Loucy (cell line): Measurements from ENCODE around the gene CLEC4M.

Experiments used
- H2AFZ ChIP-seq: fragments of 200-600 bp; sonication (generic); 2 replicates; pipeline ENCODE4 v1.6.0; 2016; ENCODE audit warnings: antibody characterized with exemption, mild to moderate bottlenecking, low read length, moderate library complexity
- H3F3A ChIP-seq: fragments of 200-600 bp; 2 replicates; pipeline ENCODE4 v1.6.0; 2016; ENCODE audit warnings: antibody characterized with exemption, low read depth, mild to moderate bottlenecking
- H3K27me3 ChIP-seq: fragments of 200-600 bp; sonication (generic); 2 replicates; pipeline ENCODE4 v1.6.1; 2014; ENCODE audit warnings: low read length, mild to moderate bottlenecking; ENCODE audit not compliant: insufficient read depth, poor library complexity, severe bottlenecking
- H3K36me3 ChIP-seq: fragments of 200-600 bp; sonication (generic); 2 replicates; pipeline ENCODE4 v1.6.1; 2016; ENCODE audit warnings: low read length; ENCODE audit not compliant: insufficient read depth
- H3K4me1 ChIP-seq: fragments of 200-600 bp; sonication (generic); 2 replicates; pipeline ENCODE4 v1.5.1; 2014; ENCODE audit warnings: low read length, mild to moderate bottlenecking; ENCODE audit not compliant: insufficient read depth, poor library complexity, severe bottlenecking
- H3K4me2 ChIP-seq: fragments of 200-600 bp; sonication (generic); 2 replicates; pipeline ENCODE4 v1.6.0; 2014; ENCODE audit warnings: antibody characterized with exemption, low read length, low read depth, mild to moderate bottlenecking; ENCODE audit not compliant: poor library complexity, severe bottlenecking
- H3K4me3 ChIP-seq: fragments of 200-600 bp; sonication (generic); 2 replicates; pipeline ENCODE4 v1.5.1; 2014; ENCODE audit warnings: low read length, mild to moderate bottlenecking, mixed read lengths; ENCODE audit not compliant: poor library complexity, severe bottlenecking
- H3K79me2 ChIP-seq: fragments of 200-600 bp; sonication (generic); 2 replicates; pipeline ENCODE4 v1.6.1; 2014; ENCODE audit warnings: low read length; ENCODE audit not compliant: insufficient read depth
- H3K9ac ChIP-seq: fragments of 200-600 bp; sonication (generic); 2 replicates; pipeline ENCODE4 v1.6.0; 2014; ENCODE audit warnings: mild to moderate bottlenecking, low read depth, low read length, moderate library complexity; ENCODE audit not compliant: poor library complexity, severe bottlenecking
- H3K9me2 ChIP-seq: fragments of 200-600 bp; sonication (generic); replicated peaks from 2 replicates; pipeline ENCODE4 v1.6.1; 2016; ENCODE audit warnings: low read depth, low read length, mixed read lengths
- H3K9me3 ChIP-seq: fragments of 200-600 bp; sonication (generic); 2 replicates; pipeline ENCODE4 v1.6.1; 2014; ENCODE audit warnings: mild to moderate bottlenecking, antibody characterized with exemption, low read length, low read depth; ENCODE audit not compliant: insufficient read depth
- H4K20me1 ChIP-seq: fragments of 200-600 bp; sonication (generic); 2 replicates; pipeline ENCODE4 v1.6.0; 2014; ENCODE audit warnings: antibody characterized with exemption, low read length, mild to moderate bottlenecking; ENCODE audit not compliant: insufficient read depth, poor library complexity, severe bottlenecking
- EZH2phosphoT487 ChIP-seq: fragments of 200-600 bp; IDR thresholded peaks from 2 replicates; pipeline ENCODE4 v1.6.1; 2018; ENCODE audit warnings: antibody characterized with exemption, mild to moderate bottlenecking, moderate library complexity, borderline replicate concordance
- TF ChIP-seq, protein P1 (sequence below): fragments of 200-600 bp; sonication (generic); conservative IDR thresholded peaks from 2 replicates; pipeline ENCODE4 v1.5.1; 2014; ENCODE audit warnings: mild to moderate bottlenecking, antibody characterized with exemption, low read length

The CLEC4M gene

DNA sequence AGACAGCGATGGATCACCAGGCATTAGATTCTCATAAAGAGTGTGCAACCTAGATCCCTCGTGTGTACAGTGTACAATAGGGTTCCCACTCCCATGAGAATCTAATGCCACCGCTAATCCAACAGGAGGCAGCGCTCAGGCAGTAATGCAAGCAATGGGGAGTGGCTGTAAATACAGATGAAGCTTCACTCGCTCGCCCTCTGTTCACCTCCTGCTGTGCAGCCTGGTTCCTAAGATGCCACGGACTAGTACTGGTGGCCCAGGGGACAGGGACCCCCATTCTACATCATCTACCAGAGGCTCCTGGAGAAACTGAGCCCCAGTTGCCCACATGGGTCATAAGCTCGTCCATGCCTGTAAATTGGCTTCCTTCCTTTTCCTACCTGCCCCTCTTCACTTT, 8.0 kb downstream of the CLEC4M start:
- Histone ChIP-seq H3K4me2 (no peak overlapping the region), H3K36me3 (no peaks in the 10 kb centered on the region)

DNA sequence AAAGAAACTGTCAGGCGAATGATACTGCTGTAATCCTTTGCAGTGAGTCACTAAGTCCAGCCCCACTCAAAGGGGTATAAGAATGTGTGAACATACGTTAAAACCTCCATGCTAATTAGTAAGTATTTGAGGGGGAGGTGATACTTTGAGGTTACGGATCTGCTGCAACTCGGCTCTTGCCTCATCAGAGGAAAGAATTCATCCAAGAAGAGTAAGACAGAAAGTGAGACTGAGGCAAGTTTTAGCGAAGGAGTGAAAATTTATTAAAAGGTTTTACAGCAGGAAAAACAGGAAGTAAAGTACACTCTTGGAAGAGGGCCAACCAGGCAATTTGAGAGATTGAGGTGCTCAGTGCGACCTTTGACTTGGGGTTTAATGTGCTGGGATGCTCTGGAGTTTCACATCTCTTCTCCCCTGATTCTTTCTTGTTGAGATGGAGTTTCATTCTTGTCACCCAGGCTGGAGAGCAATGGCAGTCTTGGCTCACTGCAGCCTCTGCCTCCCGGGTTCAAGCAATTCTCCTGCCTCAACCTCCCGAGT, 9.8 kb downstream of the CLEC4M start:
- no peak for TF ChIP-seq EZH2phosphoT487
- TF ChIP-seq, protein P1, sequence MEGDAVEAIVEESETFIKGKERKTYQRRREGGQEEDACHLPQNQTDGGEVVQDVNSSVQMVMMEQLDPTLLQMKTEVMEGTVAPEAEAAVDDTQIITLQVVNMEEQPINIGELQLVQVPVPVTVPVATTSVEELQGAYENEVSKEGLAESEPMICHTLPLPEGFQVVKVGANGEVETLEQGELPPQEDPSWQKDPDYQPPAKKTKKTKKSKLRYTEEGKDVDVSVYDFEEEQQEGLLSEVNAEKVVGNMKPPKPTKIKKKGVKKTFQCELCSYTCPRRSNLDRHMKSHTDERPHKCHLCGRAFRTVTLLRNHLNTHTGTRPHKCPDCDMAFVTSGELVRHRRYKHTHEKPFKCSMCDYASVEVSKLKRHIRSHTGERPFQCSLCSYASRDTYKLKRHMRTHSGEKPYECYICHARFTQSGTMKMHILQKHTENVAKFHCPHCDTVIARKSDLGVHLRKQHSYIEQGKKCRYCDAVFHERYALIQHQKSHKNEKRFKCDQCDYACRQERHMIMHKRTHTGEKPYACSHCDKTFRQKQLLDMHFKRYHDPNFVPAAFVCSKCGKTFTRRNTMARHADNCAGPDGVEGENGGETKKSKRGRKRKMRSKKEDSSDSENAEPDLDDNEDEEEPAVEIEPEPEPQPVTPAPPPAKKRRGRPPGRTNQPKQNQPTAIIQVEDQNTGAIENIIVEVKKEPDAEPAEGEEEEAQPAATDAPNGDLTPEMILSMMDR, result no peak
- no peaks in the 10 kb centered on the region for H3K36me3 ChIP-seq
- H4K20me1 ChIP-seq, result no peaks in the 10 kb centered on the region
- no peak overlapping the region for H3K9ac ChIP-seq
- no peaks in the 10 kb centered on the region for H3K4me1 ChIP-seq
- H3K9me3 ChIP-seq, result no peaks in the 10 kb centered on the region
- H3K4me2 ChIP-seq, result no peak overlapping the region
- H3F3A ChIP-seq, result no peaks in the 10 kb centered on the region
- H3K79me2 ChIP-seq, result no peaks in the 10 kb centered on the region
- no peak overlapping the region for H3K4me3 ChIP-seq
- H3K9me2 ChIP-seq, result no peaks in the 10 kb centered on the region
- H3K27me3 ChIP-seq, result no peaks in the 10 kb centered on the region
- peak overlapping the region; percentile 69; the same call in 1 of the 2 replicates for H2AFZ ChIP-seq

More for the DNA sequence above, 8.0 kb downstream of the CLEC4M start:
- TF ChIP-seq EZH2phosphoT487, result no peak
- TF ChIP-seq, protein P1, result no peak
- H3K9me2 ChIP-seq, result no peaks in the 10 kb centered on the region
- H3K79me2 ChIP-seq, result no peaks in the 10 kb centered on the region
- H4K20me1 ChIP-seq, result no peaks in the 10 kb centered on the region
- H3F3A ChIP-seq, result no peaks in the 10 kb centered on the region
- no peaks in the 10 kb centered on the region for H3K4me1 ChIP-seq
- no peaks in the 10 kb centered on the region for H3K9me3 ChIP-seq
- H3K27me3 ChIP-seq, result no peaks in the 10 kb centered on the region
- H2AFZ ChIP-seq, result no peak overlapping the region
- no peak overlapping the region for H3K9ac ChIP-seq
- H3K4me3 ChIP-seq, result no peak overlapping the region

DNA sequence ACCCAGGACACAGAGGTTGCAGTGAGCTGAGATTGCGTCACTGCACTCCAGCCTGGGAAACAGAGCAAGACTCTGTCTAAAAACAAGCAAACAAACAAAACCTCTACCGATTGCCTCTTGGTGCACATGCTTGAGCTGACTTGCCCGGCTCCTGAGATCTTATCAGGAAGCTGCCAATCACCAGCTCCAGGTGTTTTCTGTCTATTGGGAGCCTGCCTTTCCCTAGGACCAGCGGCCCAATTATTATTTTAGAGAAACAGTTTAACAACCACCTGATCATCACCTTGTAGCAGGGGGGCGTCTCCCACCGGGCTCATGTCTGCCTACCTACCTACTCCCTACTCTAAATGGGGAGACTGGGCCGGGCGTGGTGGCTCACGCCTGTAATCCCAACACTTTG, 10.8 kb downstream of the CLEC4M start:
- H3K27me3 ChIP-seq, result no peaks in the 10 kb centered on the region
- H2AFZ ChIP-seq, result no peak overlapping the region
- H3K9me2 ChIP-seq, result no peaks in the 10 kb centered on the region
- no peaks in the 10 kb centered on the region for H3F3A ChIP-seq
- H3K9ac ChIP-seq, result no peak overlapping the region
- H3K4me2 ChIP-seq, result no peak overlapping the region
- H3K9me3 ChIP-seq, result no peaks in the 10 kb centered on the region
- no peaks in the 10 kb centered on the region for H3K36me3 ChIP-seq
- no peaks in the 10 kb centered on the region for H4K20me1 ChIP-seq
- H3K4me1 ChIP-seq, result no peaks in the 10 kb centered on the region
- no peaks in the 10 kb centered on the region for H3K79me2 ChIP-seq
- no peak for TF ChIP-seq EZH2phosphoT487
- TF ChIP-seq, protein P1, result no peak
- no peak overlapping the region for H3K4me3 ChIP-seq
